ENCODE measurements around the gene MCC.

DNA sequence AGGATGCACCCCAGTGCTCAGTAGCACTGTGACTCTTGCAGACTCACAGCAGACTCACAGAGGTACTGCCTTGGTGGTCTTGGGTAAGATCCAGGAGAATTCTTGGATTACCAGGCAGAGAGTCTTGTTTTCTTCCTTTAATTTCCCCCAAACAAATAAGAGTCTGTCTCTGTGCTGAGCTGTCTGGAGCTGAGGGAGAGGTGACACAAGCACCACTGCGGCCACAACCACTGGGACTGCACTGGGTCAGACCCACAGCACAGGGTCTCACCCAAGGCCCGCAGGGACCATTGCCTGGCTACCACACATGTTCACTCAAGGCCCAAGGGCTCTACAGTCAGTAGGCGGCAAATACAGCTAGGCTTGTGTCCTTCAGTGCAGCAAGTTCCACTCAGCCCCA, 13.8 kb upstream of the MCC start:
- TF ChIP-seq BHLHE40 (IDR thresholded peaks at IDR 0.05; ENCODE audit: borderline replicate concordance) (no peak), SP1 (IDR thresholded peaks at IDR 0.05) (no peak), ELF4 (IDR thresholded peaks at IDR 0.05) (no peak), FOXM1 (IDR thresholded peaks at IDR 0.05; ENCODE audit: borderline replicate concordance) (no peak), NFRKB (IDR thresholded peaks at IDR 0.05) (no peak), L3MBTL2 (conservative IDR thresholded peaks at IDR 0.05) (no peak), ARNT (IDR thresholded peaks at IDR 0.05) (no peak), TARDBP (IDR thresholded peaks at IDR 0.05) (no peak), FOXK2 (IDR thresholded peaks at IDR 0.05) (no peak)
